ENCODE data around the gene GSTO2.
A peak's percentile ranks its signal among the peaks of the same experiment; 100 is the strongest.

GSTO2 gene

DNA sequence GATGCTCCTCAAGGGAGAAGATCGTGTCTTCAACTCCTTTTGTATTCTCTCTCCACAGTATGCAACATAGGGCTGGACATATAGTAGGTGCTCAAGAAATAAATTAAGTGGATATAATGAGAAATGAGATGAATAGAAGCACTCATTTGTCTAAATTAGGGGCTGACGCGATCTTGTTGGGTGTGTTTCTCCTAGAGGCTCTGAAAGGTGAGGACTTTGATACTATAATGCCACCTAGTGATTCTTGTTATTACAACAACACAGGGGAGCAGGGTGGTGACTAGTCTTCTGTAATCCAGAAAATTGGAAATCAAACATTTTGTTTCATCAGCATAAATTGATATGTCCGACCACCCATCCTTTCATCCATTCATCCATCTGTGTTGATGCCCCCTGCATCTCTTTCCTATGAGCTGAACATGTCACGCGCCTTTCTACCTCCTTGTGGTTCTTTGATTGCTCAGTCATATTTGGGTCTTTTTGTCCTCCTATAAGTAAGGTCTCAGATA is 81.2 kb downstream of the GSTO2 start:
- Histone ChIP-seq H3K9me2 (ENCODE audit: low read depth, low read length) (no peaks in the 10 kb centered on the region), H3K9me3 (ENCODE audit: low read length) (no peaks in the 10 kb centered on the region), H3K4me2 (ENCODE audit: low read length) (peak overlapping the region; percentile 45; the same call in 1 of the 2 replicates), H3K4me1 (ENCODE audit: insufficient read depth, low read length, severe bottlenecking) (peaks cover 20% of the 10 kb centered on the region), H4K20me1 (ENCODE audit: insufficient read depth, low read length) (no peaks in the 10 kb centered on the region), H2AFZ (ENCODE audit: low read length) (no peak overlapping the region), H3K27me3 (ENCODE audit: insufficient read depth, low read length) (no peaks in the 10 kb centered on the region), H3K27ac (ENCODE audit: low read depth, low read length, poor library complexity, severe bottlenecking) (no peak overlapping the region), H3K4me3 (ENCODE audit: low read depth, low read length, poor library complexity, severe bottlenecking) (no peak overlapping the region), H3K79me2 (ENCODE audit: insufficient read depth, low read length) (no peaks in the 10 kb centered on the region), H3K36me3 (ENCODE audit: insufficient read depth, low read length) (no peaks in the 10 kb centered on the region), H3K9ac (ENCODE audit: low read length) (no peak overlapping the region), H3F3A (ENCODE audit: insufficient read depth, low read length) (no peaks in the 10 kb centered on the region)
- TF ChIP-seq EZH2 (IDR thresholded peaks at IDR 0.05; ENCODE audit: borderline replicate concordance, low read length), result no peak
- TF ChIP-seq, protein P1, sequence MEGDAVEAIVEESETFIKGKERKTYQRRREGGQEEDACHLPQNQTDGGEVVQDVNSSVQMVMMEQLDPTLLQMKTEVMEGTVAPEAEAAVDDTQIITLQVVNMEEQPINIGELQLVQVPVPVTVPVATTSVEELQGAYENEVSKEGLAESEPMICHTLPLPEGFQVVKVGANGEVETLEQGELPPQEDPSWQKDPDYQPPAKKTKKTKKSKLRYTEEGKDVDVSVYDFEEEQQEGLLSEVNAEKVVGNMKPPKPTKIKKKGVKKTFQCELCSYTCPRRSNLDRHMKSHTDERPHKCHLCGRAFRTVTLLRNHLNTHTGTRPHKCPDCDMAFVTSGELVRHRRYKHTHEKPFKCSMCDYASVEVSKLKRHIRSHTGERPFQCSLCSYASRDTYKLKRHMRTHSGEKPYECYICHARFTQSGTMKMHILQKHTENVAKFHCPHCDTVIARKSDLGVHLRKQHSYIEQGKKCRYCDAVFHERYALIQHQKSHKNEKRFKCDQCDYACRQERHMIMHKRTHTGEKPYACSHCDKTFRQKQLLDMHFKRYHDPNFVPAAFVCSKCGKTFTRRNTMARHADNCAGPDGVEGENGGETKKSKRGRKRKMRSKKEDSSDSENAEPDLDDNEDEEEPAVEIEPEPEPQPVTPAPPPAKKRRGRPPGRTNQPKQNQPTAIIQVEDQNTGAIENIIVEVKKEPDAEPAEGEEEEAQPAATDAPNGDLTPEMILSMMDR (IDR thresholded peaks at IDR 0.05; ENCODE audit: low read length), result peak; percentile 69

DNA sequence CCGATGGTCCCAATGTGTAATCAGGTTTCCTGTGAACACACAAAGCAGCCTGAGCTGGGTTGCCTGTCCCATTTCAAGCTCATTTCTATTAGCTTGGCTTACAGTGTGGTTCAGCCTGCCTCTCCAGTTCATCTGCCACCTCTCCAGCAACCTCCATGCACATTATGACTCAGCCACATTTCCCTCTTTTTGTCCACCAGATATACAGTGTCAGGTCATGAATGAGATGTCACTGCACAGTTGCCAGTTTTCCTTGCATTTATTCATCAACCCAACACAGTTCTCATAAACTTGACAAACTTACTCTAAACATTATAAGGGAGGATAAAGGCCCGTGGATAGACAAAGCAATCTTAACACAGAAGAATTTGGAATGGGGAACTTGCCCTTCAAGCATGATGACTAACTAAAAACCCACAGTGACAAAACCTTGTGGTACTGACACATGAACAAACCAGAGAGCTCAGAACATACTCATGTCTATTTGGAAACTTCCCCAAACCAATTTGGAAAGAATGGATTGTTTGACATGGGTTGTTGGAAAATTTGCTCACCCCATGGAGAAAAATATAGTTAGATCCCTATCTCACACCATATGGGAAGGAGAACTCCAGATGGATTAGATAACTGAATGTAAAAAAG is 82.2 kb downstream of the GSTO2 start:
- Histone ChIP-seq H3K36me3 (ENCODE audit: insufficient read depth, low read length) (no peaks in the 10 kb centered on the region), H3K9ac (ENCODE audit: low read length) (no peak overlapping the region), H3K4me3 (ENCODE audit: low read depth, low read length, poor library complexity, severe bottlenecking) (no peak overlapping the region), H3K27me3 (ENCODE audit: insufficient read depth, low read length) (no peaks in the 10 kb centered on the region), H4K20me1 (ENCODE audit: insufficient read depth, low read length) (no peaks in the 10 kb centered on the region), H3K27ac (ENCODE audit: low read depth, low read length, poor library complexity, severe bottlenecking) (no peak overlapping the region), H3F3A (ENCODE audit: insufficient read depth, low read length) (no peaks in the 10 kb centered on the region), H3K4me2 (ENCODE audit: low read length) (no peak overlapping the region), H2AFZ (ENCODE audit: low read length) (no peak overlapping the region), H3K79me2 (ENCODE audit: insufficient read depth, low read length) (no peaks in the 10 kb centered on the region), H3K9me2 (ENCODE audit: low read depth, low read length) (no peaks in the 10 kb centered on the region), H3K4me1 (ENCODE audit: insufficient read depth, low read length, severe bottlenecking) (peaks cover 20% of the 10 kb centered on the region), H3K9me3 (ENCODE audit: low read length) (no peaks in the 10 kb centered on the region)
- TF ChIP-seq, protein P1 (IDR thresholded peaks at IDR 0.05; ENCODE audit: low read length), result no peak
- TF ChIP-seq EZH2 (IDR thresholded peaks at IDR 0.05; ENCODE audit: borderline replicate concordance, low read length), result no peak

DNA sequence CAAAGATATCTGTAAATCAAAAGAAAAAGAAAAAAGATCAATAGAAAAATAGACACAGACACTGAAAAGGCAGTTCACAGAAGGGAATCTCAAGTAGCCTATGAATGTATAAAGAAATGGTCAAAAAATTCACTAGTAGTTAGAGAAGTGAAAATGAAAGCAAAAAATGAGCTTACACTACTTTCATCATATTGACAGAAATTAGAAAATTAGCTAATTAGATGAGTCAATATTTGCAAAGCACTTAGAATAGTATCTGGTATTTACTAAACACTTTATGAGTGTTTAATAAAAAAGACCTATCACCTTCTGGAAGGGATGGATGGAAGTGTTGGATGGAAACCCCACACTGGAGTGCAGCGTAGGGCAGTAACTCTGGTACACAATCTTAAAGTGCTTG is 82.9 kb downstream of the GSTO2 start:
- H4K20me1 ChIP-seq (ENCODE audit: insufficient read depth, low read length), result no peaks in the 10 kb centered on the region
- no peaks in the 10 kb centered on the region for H3F3A ChIP-seq (ENCODE audit: insufficient read depth, low read length)
- TF ChIP-seq EZH2 (IDR thresholded peaks at IDR 0.05; ENCODE audit: borderline replicate concordance, low read length), result no peak
- TF ChIP-seq, protein P1 (IDR thresholded peaks at IDR 0.05; ENCODE audit: low read length), result no peak
- H3K4me1 ChIP-seq (ENCODE audit: insufficient read depth, low read length, severe bottlenecking), result peaks cover 20% of the 10 kb centered on the region
- H3K27me3 ChIP-seq (ENCODE audit: insufficient read depth, low read length), result no peaks in the 10 kb centered on the region
- H3K4me2 ChIP-seq (ENCODE audit: low read length), result peak overlapping the region; percentile 42
- no peaks in the 10 kb centered on the region for H3K9me3 ChIP-seq (ENCODE audit: low read length)
- no peaks in the 10 kb centered on the region for H3K9me2 ChIP-seq (ENCODE audit: low read depth, low read length)
- no peak overlapping the region for H3K4me3 ChIP-seq (ENCODE audit: low read depth, low read length, poor library complexity, severe bottlenecking)
- H3K9ac ChIP-seq (ENCODE audit: low read length), result peak overlapping the region; percentile 16; the same call in 1 of the 2 replicates
- H3K36me3 ChIP-seq (ENCODE audit: insufficient read depth, low read length), result no peaks in the 10 kb centered on the region
- H3K79me2 ChIP-seq (ENCODE audit: insufficient read depth, low read length), result no peaks in the 10 kb centered on the region
- no peak overlapping the region for H3K27ac ChIP-seq (ENCODE audit: low read depth, low read length, poor library complexity, severe bottlenecking)
- H2AFZ ChIP-seq (ENCODE audit: low read length), result no peak overlapping the region
